SIG-M5 (cell line): ENCODE measurements around the gene ZBTB20.

Source experiments
- DNase-seq: peaks from one replicate; lab custom pipeline; 2025; lab: John Stamatoyannopoulos, UW

Gene ZBTB20

GRCh38 chr3:114469070-114469469 is 678.0 kb downstream of the ZBTB20 start:
- no peak for DNase-seq

- DNase-seq = no peak
These were observed 680.3 kb downstream of the ZBTB20 start for GRCh38 chr3:114466816-114467215.

GRCh38 chr3:114466251-114466650 is 680.8 kb downstream of the ZBTB20 start:
- DNase-seq = no peak

- no peak for DNase-seq
These were observed 682.5 kb downstream of the ZBTB20 start for GRCh38 chr3:114464548-114464947.

- no peak for DNase-seq
These were observed 684.3 kb downstream of the ZBTB20 start for GRCh38 chr3:114462750-114463149.

- no peak for DNase-seq
These were observed 686.6 kb downstream of the ZBTB20 start for GRCh38 chr3:114460459-114460858.

- no peak for DNase-seq
These were observed 690.3 kb downstream of the ZBTB20 start for GRCh38 chr3:114456742-114457141.

GRCh38 chr3:114455432-114455831 is 691.7 kb downstream of the ZBTB20 start:
- DNase-seq = no peak

- DNase-seq = no peak
These were observed 692.4 kb downstream of the ZBTB20 start for GRCh38 chr3:114454551-114455251.

- no peak for DNase-seq
These were observed 693.7 kb downstream of the ZBTB20 start for GRCh38 chr3:114453361-114453780.

GRCh38 chr3:114452937-114453336 is 694.2 kb downstream of the ZBTB20 start:
- no peak for DNase-seq

GRCh38 chr3:114452256-114452655 is 694.8 kb downstream of the ZBTB20 start:
- no peak for DNase-seq

GRCh38 chr3:114451561-114452018 is 695.5 kb downstream of the ZBTB20 start:
- DNase-seq = no peak

GRCh38 chr3:114451051-114451451 is 696.0 kb downstream of the ZBTB20 start:
- no peak for DNase-seq

- no peak for DNase-seq
These were observed 697.0 kb downstream of the ZBTB20 start for GRCh38 chr3:114450008-114450596.

GRCh38 chr3:114449271-114450007 is 697.6 kb downstream of the ZBTB20 start:
- no peak for DNase-seq

- no peak for DNase-seq
These were observed 699.1 kb downstream of the ZBTB20 start for GRCh38 chr3:114447950-114448479.

- DNase-seq = no peak
These were observed 699.5 kb downstream of the ZBTB20 start for GRCh38 chr3:114447545-114447944.

- DNase-seq = no peak
These were observed 700.5 kb downstream of the ZBTB20 start for GRCh38 chr3:114446600-114446999.

GRCh38 chr3:114445233-114445632 is 701.9 kb downstream of the ZBTB20 start:
- no peak for DNase-seq

- no peak for DNase-seq
These were observed 702.9 kb downstream of the ZBTB20 start for GRCh38 chr3:114444216-114444615.

- no peak for DNase-seq
These were observed 704.8 kb downstream of the ZBTB20 start for GRCh38 chr3:114442246-114442645.

- DNase-seq = no peak
These were observed 705.7 kb downstream of the ZBTB20 start for GRCh38 chr3:114441386-114441785.
